ENCODE measurements around the gene ACOT7. TPM values are rescaled to one million over a fixed set of nuclear protein-coding genes. Genes with fewer than 3 reads are reported as not detected.

The ACOT7 gene
- total RNA-seq, 2 donors from 2014 or later: 17.6 to 26.5 TPM

GRCh38 chr1:6247651-6248050 is 145.9 kb downstream of the ACOT7 start:
- no peak for DNase-seq (ENCODE audit: low spot score)
- intact Hi-C loops (cut with DNase I): loop anchor here in 1 of 2 donors (2.0 to 10.0 kb wide), 3 partner anchors 95 to 193 kb away; no protein-coding TSS in a partner anchor

DNA sequence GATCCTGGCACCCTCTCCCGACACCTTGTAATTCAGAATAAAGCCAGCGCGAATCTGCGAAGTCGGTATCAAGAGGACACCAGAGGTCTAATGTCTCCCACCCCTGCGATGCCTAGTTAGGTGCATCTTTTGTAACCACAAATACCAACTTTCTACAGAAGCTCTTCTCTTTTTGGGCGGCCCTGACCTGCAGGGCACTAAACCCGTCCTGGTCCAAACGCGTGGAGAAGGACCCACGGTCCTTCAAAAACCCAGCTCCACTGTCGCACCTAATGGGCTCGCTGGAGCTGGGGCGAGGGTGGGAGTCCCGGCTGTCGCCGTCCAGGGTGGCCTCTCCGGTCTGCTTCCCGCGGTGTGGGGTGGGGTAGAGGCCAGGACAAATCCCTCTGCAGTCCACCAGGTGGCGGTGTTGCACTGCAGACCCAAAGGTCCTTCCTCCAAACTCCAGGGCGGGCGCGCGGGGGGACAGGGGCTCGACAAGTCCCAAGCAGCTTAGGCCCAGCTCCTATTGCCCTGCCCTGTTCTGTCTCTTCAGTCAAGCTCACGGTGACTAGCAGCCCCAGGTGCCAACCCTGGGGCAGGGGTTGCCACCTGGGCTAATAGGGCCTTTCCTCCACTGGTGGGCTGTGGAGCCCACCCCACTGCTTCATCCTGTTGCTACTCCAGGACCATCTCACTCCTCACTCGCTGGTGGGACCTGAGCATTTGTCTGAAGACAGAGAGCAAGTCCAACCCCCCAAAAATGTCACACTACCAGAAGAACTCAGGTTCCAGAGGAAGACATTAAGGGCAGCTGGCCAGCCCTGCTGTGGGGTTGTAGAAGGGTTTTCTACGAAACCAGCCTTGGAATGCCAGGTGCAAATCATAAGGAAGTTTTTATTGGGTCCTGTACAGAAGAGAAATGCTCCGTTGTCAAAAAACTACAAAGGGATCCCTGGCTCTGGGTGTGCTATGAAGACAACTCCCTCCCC is 146.8 kb downstream of the ACOT7 start:
- DNase-seq (ENCODE audit: low spot score): peak; percentile 94
- intact Hi-C loops (cut with DNase I): loop anchor here (1.0 to 10.0 kb wide), 4 partner anchors 96 to 192 kb away; no protein-coding TSS in a partner anchor

- no peak for DNase-seq (ENCODE audit: low spot score)
- intact Hi-C loops (cut with DNase I): loop anchor here (1.0 to 10.0 kb wide), 4 partner anchors 97 to 191 kb away; no protein-coding TSS in a partner anchor
These were observed 147.6 kb downstream of the ACOT7 start for GRCh38 chr1:6245869-6246496.

DNA sequence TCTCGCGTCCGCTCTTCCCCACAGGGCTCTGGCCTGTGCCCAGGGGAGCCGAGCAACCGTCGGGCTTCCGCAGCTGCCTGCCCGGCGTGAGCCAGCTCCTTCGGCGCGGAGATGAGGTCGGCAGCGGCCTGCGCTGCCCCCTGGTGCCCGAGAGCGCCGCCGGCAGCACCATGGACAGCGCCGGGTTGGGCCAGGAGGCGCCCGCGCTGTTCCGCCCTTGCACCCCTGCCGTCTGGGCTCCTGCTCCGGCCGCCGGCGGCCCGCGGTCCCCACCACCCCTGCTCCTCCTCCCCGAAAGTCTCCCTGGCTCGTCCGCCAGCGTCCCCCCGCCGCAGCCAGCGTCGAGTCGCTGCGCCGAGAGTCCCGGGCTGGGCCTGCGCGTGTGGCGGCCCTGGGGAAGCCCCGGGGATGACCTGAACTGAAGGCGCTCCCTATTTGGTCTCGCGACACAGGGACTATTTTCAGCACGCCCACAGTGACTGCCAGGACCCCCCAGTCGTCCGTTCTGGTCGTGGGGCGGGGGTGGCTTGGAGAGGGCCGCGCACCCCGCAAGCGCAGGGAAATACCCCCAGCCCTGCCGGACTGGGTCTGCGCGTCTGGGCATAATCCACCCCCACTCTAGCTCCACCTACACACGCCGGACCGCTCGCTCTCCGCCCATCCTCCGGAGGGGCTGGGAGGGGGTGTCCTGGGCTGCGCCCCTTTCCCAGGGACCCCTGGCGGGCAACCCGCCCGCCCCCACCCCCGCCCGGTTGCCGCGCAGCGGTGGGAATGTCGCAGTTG is 148.3 kb downstream of the ACOT7 start:
- intact Hi-C loops (cut with DNase I): loop anchor here in 1 of 2 donors (5.0 to 10.0 kb wide), 2 partner anchors 162 to 190 kb away; no protein-coding TSS in a partner anchor
- peak; percentile 95 for DNase-seq (ENCODE audit: low spot score)

- intact Hi-C loops (cut with DNase I): loop anchor here in 1 of 2 donors (5.0 to 10.0 kb wide), 3 partner anchors 37 to 190 kb away; partner anchors contain the start of gene RNF207
- DNase-seq (ENCODE audit: low spot score): no peak
These were observed 149.0 kb downstream of the ACOT7 start for GRCh38 chr1:6244401-6245049.

GRCh38 chr1:6243993-6244392 is 149.6 kb downstream of the ACOT7 start, which contains the start of gene HES3:
Gene HES3, plus strand, starts transcription at chr1:6244179. Its CDS starts 187 bp downstream, at chr1:6244366.
- DNase-seq (ENCODE audit: low spot score): no peak
- intact Hi-C loops (cut with DNase I): loop anchor here in 1 of 2 donors (5.0 to 10.0 kb wide), 2 partner anchors 37 to 189 kb away; partner anchors contain the start of gene RNF207

DNA sequence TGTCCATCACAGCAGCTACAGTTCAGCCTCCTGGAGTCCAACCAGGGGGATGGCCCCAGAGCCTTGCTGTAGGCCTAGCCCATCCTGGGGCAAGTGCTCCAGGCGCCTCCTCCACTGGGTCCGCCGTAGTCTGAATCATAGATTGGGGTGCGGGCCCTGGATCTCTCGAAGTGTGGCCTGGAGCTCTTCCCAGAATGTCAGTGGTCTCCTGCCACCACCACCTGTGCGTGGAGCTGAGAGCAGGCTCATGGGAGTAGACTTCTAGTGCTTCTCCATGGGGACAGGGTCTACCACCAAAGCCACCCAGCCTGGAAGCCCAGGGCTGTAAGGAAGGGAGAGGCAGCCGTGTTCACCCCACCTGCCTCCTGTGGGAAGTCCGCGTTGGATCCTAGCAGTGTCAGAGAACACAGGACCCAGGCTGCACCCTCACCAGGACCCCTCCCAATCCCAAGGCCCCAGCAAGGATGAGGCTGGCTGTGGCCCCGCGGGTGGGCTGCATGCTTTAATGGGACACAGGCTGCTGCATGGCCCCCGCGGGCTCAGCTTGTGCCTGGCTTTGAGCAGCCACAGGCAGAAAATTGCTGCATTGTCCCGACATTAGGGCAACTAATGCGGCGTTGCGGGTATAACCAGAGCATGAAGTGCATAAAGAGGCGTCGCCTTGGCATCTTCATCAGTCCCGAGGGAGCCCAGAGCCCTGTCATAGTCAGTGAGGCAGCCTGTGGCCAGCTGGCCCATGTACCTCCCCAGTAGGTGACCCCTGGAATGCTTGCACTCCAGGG is 150.3 kb downstream of the ACOT7 start:
- no peak for DNase-seq (ENCODE audit: low spot score)
- intact Hi-C loops (cut with DNase I): loop anchor here in 1 of 2 donors (5.0 to 10.0 kb wide), 2 partner anchors 36 to 188 kb away; partner anchors contain the start of gene RNF207

DNA sequence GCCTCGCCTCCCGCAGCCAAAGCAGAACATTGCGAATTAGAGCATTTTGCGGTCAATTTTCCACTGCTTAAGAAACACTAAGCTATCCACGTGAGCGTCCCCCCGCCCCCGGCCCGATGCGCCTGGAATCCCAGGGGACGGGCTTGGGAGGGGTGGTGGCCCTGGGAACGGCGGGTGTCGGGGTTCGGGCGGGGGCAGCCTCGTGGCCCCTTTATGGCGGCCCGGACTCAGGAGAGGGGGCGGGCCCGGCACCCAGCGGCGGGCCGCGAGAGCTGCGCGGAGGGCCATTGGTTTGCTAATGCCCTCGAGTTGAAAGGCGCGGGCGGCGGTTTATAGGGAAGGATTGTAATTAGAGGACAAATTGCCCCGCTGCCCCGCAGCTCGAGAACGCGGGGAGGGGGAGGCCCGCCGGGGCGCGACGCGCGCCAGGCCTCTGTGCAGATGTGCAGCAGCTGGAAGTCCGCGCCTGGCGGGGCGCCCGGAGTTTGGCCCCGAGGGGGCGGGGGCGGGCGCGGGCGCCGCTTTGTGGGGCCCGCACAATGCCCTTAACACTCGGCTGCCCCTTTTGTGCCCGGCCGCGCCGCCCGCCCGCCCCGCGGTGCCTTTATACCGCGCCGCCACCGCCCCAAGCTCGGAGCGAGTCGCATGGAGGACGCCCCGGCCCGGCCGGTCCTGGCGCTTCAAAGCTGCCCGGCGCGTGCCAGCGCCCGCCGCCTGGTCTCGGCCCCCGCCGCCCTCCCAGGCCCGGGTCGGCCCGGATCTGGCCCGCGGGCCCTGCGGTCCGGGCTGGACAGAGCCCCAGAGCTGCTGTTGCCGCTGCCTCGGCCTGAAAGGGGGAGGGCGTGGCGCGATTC is 151.5 kb downstream of the ACOT7 start:
- intact Hi-C loops (cut with DNase I): loop anchor here in 1 of 2 donors (5.0 to 10.0 kb wide), 2 partner anchors 35 to 187 kb away; partner anchors contain the start of gene RNF207
- no peak for DNase-seq (ENCODE audit: low spot score)

- intact Hi-C loops (cut with DNase I): loop anchor here in 1 of 2 donors (5.0 to 10.0 kb wide), 2 partner anchors 34 to 186 kb away; partner anchors contain the start of gene RNF207
- DNase-seq (ENCODE audit: low spot score): no peak
These were observed 152.3 kb downstream of the ACOT7 start for GRCh38 chr1:6241107-6241886.

DNA sequence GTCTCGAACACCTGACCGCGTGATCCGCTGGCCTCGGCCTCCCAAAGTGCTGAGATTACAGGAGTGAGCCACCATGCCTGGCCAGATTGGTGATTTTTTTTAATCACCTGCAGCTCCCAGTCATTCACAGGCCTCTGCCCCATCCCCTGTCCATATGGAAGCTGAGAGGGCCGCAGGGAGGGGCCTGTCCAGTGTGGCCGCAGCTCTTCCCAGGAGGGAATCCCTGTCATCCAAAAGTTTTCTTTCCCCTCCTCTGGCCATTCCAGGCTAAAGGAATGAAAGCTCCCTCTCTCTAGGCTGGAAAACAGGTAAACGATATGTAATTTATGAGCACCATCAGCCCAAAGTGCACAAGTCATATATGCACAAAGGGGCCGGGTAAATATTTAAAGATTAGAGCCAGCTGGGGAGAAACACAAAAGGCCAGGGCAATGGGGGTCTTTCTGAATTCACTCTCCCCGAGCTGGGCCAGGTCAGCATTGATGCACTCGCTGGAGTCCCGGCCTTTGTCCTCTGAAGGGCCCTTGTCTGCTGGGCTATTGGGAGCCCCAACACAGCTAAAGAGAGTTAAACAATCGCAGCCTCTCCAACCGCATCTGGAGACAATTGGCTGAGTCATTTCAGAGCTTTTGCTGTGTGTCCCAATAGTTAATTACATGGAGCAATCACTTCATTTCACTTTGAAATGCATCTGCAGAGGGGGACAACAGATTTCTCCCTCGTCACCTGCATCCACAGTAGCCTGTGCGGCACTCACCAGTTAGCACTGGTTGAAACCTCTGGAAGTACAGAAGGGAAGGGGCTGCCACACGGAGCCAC is 153.4 kb downstream of the ACOT7 start:
- DNase-seq (ENCODE audit: low spot score): no peak
- intact Hi-C loops (cut with DNase I): loop anchor here in 1 of 2 donors (5.0 to 10.0 kb wide), 2 partner anchors 33 to 185 kb away; partner anchors contain the start of gene RNF207

DNA sequence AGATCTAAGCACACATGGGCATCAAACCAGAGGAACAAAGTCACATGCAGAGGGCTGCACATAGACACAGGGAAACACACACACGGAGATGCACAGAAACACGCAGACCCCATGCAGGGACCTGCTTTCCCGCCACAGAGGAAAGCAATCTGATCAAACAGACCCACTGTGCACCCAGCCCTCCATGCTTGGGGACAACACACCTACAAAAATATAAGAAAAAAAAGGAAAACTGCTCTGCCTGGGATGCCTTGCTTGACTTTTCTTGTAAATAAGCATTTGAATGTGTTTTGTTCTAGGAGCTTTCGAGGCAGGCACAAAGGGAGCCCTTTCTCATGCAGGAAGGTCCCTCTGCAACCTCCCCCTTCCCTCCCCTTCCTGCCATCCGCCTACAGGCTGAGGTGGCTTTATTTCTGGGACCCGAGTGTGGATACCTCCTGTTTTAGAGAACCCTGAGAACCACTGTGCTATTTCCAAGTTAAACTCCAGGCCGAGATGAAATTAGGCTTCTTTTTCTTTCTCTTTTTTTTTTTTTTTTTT is 154.3 kb downstream of the ACOT7 start:
- DNase-seq (ENCODE audit: low spot score): no peak
- intact Hi-C loops (cut with DNase I): no loop called here

DNA sequence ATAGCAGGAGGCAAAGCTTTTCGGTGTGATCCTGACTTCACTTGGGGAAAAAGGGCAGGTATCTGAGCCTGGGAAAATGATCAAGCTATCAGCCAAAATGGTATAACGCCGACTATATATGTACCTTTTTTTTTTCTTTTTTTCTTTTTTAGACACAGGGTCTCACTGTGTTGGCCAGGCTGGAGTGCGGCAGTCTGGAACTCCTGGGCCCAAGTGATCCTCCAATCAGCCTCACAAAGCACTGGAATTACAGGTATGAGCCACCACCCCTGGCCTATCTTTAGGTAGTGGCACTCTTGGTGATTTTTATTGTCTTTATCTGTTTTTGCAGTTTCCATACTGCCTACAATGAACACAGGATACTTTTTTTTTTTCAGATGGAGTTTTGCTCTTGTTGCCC is 156.5 kb downstream of the ACOT7 start:
- no peak for DNase-seq (ENCODE audit: low spot score)
- intact Hi-C loops (cut with DNase I): no loop called here

- intact Hi-C loops (cut with DNase I): no loop called here
These were observed 158.3 kb downstream of the ACOT7 start for GRCh38 chr1:6235296-6235677.

DNA sequence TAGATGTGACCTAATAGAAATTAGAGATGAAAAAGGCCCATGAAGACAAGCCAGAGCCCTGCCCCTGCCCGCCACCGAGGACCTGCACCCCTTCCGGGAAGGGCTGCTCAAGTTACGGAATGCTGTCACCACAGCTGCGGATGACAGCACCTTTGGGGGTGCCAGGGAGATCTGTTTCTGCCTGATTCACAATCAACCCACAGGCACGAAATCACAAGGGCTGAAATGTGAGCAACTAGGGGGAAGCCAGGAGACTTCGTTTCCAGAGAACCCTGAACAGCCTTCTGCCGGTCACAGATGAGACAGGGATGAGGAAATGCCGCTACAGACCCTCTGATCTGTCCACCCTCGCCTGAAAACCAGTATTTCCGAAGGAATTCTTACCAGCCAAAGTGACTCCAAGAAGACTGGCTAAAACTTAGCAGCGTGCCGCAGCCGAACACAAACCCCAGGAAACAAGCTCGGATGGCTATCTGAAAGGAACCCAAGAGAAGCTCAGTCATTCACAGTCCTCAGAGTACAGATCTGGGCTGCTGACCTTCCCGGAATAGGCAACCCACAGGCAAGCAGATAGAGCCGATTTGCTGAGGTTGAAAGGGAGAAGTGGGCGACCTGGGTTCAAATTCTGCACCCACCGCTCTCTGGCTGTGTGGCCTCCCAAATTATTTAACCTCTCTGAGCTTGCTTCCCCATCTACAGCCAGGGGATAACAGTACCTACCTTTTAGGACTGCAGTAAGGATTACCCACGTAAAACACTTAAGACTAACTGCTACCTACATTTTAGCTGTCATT is 158.9 kb downstream of the ACOT7 start:
- intact Hi-C loops (cut with DNase I): no loop called here
- DNase-seq (ENCODE audit: low spot score): no peak

More at GRCh38 chr1:6235296-6235677, 158.3 kb downstream of the ACOT7 start:
- DNase-seq (ENCODE audit: low spot score): no peak
